ENCODE results near the gene P2RX6.

DNA sequence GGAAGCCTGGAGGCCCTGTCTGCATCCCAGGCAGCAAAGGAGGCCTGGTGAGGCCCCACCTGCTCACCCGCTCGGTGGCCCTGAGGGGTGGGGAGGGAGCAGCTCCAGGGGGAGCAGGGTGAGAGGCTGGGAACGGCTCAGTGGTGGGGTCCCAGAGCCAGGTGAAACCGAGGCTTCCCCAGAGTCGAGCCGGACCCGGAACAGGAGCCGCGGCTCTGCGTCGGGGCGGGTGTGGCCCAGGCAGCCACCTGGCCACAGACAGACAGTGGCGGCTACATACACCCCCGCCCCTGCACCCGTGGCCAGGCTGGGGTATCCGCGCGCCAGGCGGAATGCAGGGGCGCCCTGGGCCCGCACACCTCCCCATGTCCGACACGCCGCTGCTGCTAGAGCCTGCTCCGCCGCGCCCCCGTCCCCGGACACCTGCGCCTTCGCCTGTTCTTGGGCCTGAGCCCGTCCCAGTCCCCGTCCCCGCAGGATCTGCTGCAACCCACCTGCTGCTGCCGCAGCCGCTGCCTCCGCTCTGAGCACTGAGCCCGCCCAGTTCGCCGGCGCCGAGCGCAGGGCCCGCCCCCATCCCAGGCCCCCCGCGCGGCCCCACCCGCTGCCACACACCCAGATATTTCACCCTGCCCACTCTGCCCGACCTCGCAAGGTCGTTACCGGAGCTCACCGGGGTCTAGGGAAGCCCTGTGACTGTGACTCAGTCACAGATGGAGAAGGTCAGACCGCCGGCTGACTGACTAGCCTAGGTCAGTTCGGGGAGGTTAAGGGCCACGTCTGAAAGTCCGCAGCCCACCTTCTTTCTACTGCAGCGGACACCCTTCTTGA is 17.3 kb downstream of the P2RX6 start, which contains the start of gene SLC7A4:
- peak; percentile 35 for TF ChIP-seq EZH2 (IDR thresholded peaks at IDR 0.05; ENCODE audit: borderline replicate concordance)
- TF ChIP-seq CTCF (IDR thresholded peaks at IDR 0.05; ENCODE audit: poor library complexity) = no peak

Data from hepatocyte (in vitro differentiated cells).